Body of pancreas (tissue), 4 donors: ENCODE data around the gene CFAP77. TPM values are rescaled to one million over a fixed set of nuclear protein-coding genes. Genes with fewer than 3 reads are reported as not detected.

Source experiments
- ATAC-seq: fragments of 150-250 bp; one replicate; pipeline ENCODE4 v1.9.1; 2016
- DNase-seq, 4 donors: peaks; one replicate each; pipeline ENCODE4 v3.0.0-alpha.2; 2019
- H3K27ac ChIP-seq, 4 donors: fragments of 200-600 bp; sonication (generic); 1 replicate in 3 of 4; 2 replicates in 1 of 4; pipeline versions ENCODE4 v1.5.1 to v1.6.1; 2016 to 2019; ENCODE audit warnings: mild to moderate bottlenecking in 1 of 4, mixed read lengths in 1 of 4, moderate library complexity in 1 of 4
- H3K27me3 ChIP-seq, 2 donors: fragments of 200-600 bp; sonication (generic); one replicate each; pipeline ENCODE4 v1.6.0; 2016; ENCODE audit warnings: mild to moderate bottlenecking in 1 of 2
- H3K36me3 ChIP-seq, 2 donors: fragments of 200-600 bp; sonication (generic); replicated peaks in 1 of 2; 2 replicates each; pipeline ENCODE4 v1.5.1; 2016; ENCODE audit warnings: low read depth in 2 of 2; ENCODE audit not compliant: insufficient read depth in 1 of 2
- H3K4me1 ChIP-seq: fragments of 200-600 bp; sonication (generic); one replicate; pipeline ENCODE4 v1.6.0; 2016
- H3K4me3 ChIP-seq, 2 donors: fragments of 200-600 bp; sonication (generic); 1 replicate in 1 of 2; 2 replicates in 1 of 2; pipeline ENCODE4 v1.5.1; 2016 to 2019
- H3K9me3 ChIP-seq, 3 donors: fragments of 200-600 bp; sonication (generic); 1 replicate in 2 of 3; 2 replicates in 1 of 3; pipeline ENCODE4 v1.5.1; 2016
- CTCF ChIP-seq, 7 experiments: fragments of 450-650 bp in 4 of 7; fragments of 200-600 bp in 3 of 7; sonication (generic) in 3 of 7; IDR thresholded peaks; one replicate each; pipeline ENCODE4 v1.5.1; 2016 to 2019; ENCODE audit warnings: antibody characterized with exemption in 7 of 7
- POLR2A ChIP-seq, 3 donors: fragments of 450-650 bp; IDR thresholded peaks; one replicate each; pipeline ENCODE4 v1.6.1; 2016; ENCODE audit warnings: antibody characterized with exemption in 3 of 3, mild to moderate bottlenecking in 2 of 3
- WGBS, 2 donors: methylation state at CpG; one replicate each; pipeline ENCODE4 v1.1.5; 2017; 5-methylcytosine and 5-hydroxymethylcytosine counted together
- intact Hi-C: fragments of 100-400 bp; cut with DNase I; formaldehyde crosslinking; loops from one replicate; pipeline ENCODE4 v1.15.1; 2023
- total RNA-seq, 2 donors: library from RNA; depleted of rRNA; stranded (reverse); fragments of >200 nt; gene quantifications; one replicate each; pipeline ENCODE4 v1.1.0, GENCODE V29; 2016

The CFAP77 gene
- total RNA-seq, 2 donors from 2014 or later, result not detected

GRCh38 chr9:132443951-132444607 lies 34.1 kb downstream of the CFAP77 start:
- H3K27me3 ChIP-seq, result no peaks in the 10 kb centered on the region

GRCh38 chr9:132446887-132447286 lies 36.9 kb downstream of the CFAP77 start:
- Histone ChIP-seq H3K4me3 (no peak overlapping the region), H3K36me3 (no peaks in the 10 kb centered on the region), H3K27me3 (no peaks in the 10 kb centered on the region), H3K4me1 (no peaks in the 10 kb centered on the region), H3K9me3 (no peaks in the 10 kb centered on the region), H3K27ac (no peak overlapping the region)
- DNase-seq (no peak), ATAC-seq (no peak)
- 73 to 96% methylated on average over 3 of the region's 3 CpGs for WGBS, 2 donors
- TF ChIP-seq POLR2A (IDR thresholded peaks at IDR 0.05) (no peak), CTCF (IDR thresholded peaks at IDR 0.05) (no peak)
- intact Hi-C loops, result no loop called here

More at GRCh38 chr9:132443951-132444607, 34.1 kb downstream of the CFAP77 start:
- WGBS, 2 donors, result 43 to 49% methylated on average over 9 to 10 of the region's 10 CpGs
- H3K4me1 ChIP-seq, result no peaks in the 10 kb centered on the region
- no peak for ATAC-seq
- H3K27ac ChIP-seq, result no peak overlapping the region
- intact Hi-C loops, result no loop called here
- no peaks in the 10 kb centered on the region for H3K9me3 ChIP-seq
- TF ChIP-seq CTCF (IDR thresholded peaks at IDR 0.05) (no peak), POLR2A (IDR thresholded peaks at IDR 0.05) (no peak)
- DNase-seq, result no peak
- no peak overlapping the region for H3K4me3 ChIP-seq
- H3K36me3 ChIP-seq, result no peaks in the 10 kb centered on the region

- no peak overlapping the region for H3K27ac ChIP-seq
- no peaks in the 10 kb centered on the region for H3K9me3 ChIP-seq
- no peaks in the 10 kb centered on the region for H3K27me3 ChIP-seq
- H3K36me3 ChIP-seq, result no peaks in the 10 kb centered on the region
- intact Hi-C loops, result no loop called here
- no peak for TF ChIP-seq POLR2A (IDR thresholded peaks at IDR 0.05)
- no peak for TF ChIP-seq CTCF (IDR thresholded peaks at IDR 0.05)
- H3K4me1 ChIP-seq, result no peaks in the 10 kb centered on the region
- DNase-seq (no peak), ATAC-seq (no peak)
- no peak overlapping the region for H3K4me3 ChIP-seq
- 44 to 49% methylated on average over 4 to 19 of the region's 20 CpGs for WGBS, 2 donors
Measured at GRCh38 chr9:132447346-132447745, 37.3 kb downstream of the CFAP77 start.

GRCh38 chr9:132447902-132448301 lies 37.9 kb downstream of the CFAP77 start:
- Histone ChIP-seq H3K27ac (no peak overlapping the region), H3K4me3 (no peak overlapping the region), H3K36me3 (no peaks in the 10 kb centered on the region), H3K9me3 (no peaks in the 10 kb centered on the region), H3K4me1 (no peaks in the 10 kb centered on the region), H3K27me3 (no peaks in the 10 kb centered on the region)
- intact Hi-C loops, result no loop called here
- no peak for ATAC-seq
- DNase-seq, result no peak
- TF ChIP-seq CTCF (IDR thresholded peaks at IDR 0.05) (no peak), POLR2A (IDR thresholded peaks at IDR 0.05) (no peak)
- WGBS, 2 donors, result 79 to 81% methylated on average over 4 of the region's 4 CpGs

GRCh38 chr9:132451276-132451675 lies 41.3 kb downstream of the CFAP77 start:
- TF ChIP-seq CTCF (IDR thresholded peaks at IDR 0.05), result no peak
- no peak for TF ChIP-seq POLR2A (IDR thresholded peaks at IDR 0.05)
- Histone ChIP-seq H3K27ac (no peak overlapping the region), H3K4me3 (no peak overlapping the region), H3K9me3 (no peaks in the 10 kb centered on the region), H3K4me1 (no peaks in the 10 kb centered on the region), H3K27me3 (no peaks in the 10 kb centered on the region), H3K36me3 (no peaks in the 10 kb centered on the region)
- WGBS, 2 donors, result 79 to 80% methylated on average over 10 of the region's 10 CpGs
- DNase-seq (no peak), ATAC-seq (no peak)
- intact Hi-C loops, result no loop called here
